ENCODE measurements around the gene PATL2. TPM values are rescaled to one million over a fixed set of nuclear protein-coding genes. Genes with fewer than 3 reads are reported as not detected.
"Not testable (repeated sequence)": the region's sequence is repeated elsewhere in the genome, so short reads cannot be mapped to it uniquely, and the experiment has no call there.

PATL2 gene
- total RNA-seq: 1 to 10 TPM; 4.8 to 5.4 TPM

- CTCF ChIA-PET: interaction anchor here (0.6 to 10.6 kb wide), 13 partner anchors 8 to 174 kb away, joined by 3 to 134 read pairs (median 5); partner anchors contain the start of genes EIF3J, SPG11 and TRIM69
- POLR2A ChIA-PET: interaction anchor here (0.5 to 12.9 kb wide), 12 partner anchors 11 to 403 kb away, joined by 3 to 429 read pairs (median 5); partner anchors contain the start of genes SPG11 and TRIM69
Measured at GRCh38 chr15:44711096-44711742, at the start of gene PATL2, which contains the start of gene B2M. TSS of gene PATL2 (minus strand) at chr15:44711323. CDS start at chr15:44676490, 34,833 bp downstream. TSS of gene B2M (plus strand) at chr15:44711517. CDS start at chr15:44711547, 30 bp downstream.

- CTCF ChIA-PET: interaction anchor here (1.0 to 1.2 kb wide), 2 partner anchors 35 to 175 kb away, joined by 3 to 5 read pairs; no protein-coding TSS in a partner anchor
- POLR2A ChIA-PET: interaction anchor here (0.6 to 1.3 kb wide), 2 partner anchors 90 to 152 kb away, joined by 3 read pairs; partner anchors contain the start of gene SPG11
Measured at GRCh38 chr15:44753345-44753744, 42.2 kb upstream of the PATL2 start.

- POLR2A ChIA-PET, CTCF ChIA-PET: not testable (repeated sequence)
Measured at GRCh38 chr15:44743454-44743853, 32.3 kb upstream of the PATL2 start.

- ChIA-PET CTCF (interaction anchor here (0.8 to 14.0 kb wide), 12 partner anchors 7 to 161 kb away, joined by 3 to 168 read pairs (median 14); partner anchors contain the start of genes B2M, PATL2 and SPG11), POLR2A (interaction anchor here (0.6 to 14.1 kb wide), 5 partner anchors 12 to 207 kb away, joined by 3 to 429 read pairs (median 30); partner anchors contain the start of genes B2M, PATL2 and SPG11)
Measured at GRCh38 chr15:44739222-44739847, 28.2 kb upstream of the PATL2 start.

GRCh38 chr15:44738340-44738984 is 27.3 kb upstream of the PATL2 start:
- ChIA-PET CTCF (interaction anchor here (0.6 to 14.0 kb wide), 22 partner anchors 8 to 698 kb away, joined by 3 to 168 read pairs (median 4); partner anchors contain the start of genes B2M, PATL2 and SPG11), POLR2A (interaction anchor here (0.6 to 14.1 kb wide), 5 partner anchors 11 to 207 kb away, joined by 3 to 429 read pairs (median 30); partner anchors contain the start of genes B2M, PATL2 and SPG11)

- ChIA-PET CTCF (interaction anchor here (0.8 to 14.0 kb wide), 12 partner anchors 7 to 157 kb away, joined by 3 to 168 read pairs (median 11); partner anchors contain the start of genes B2M, PATL2 and SPG11), POLR2A (interaction anchor here (1.2 to 14.1 kb wide), 5 partner anchors 8 to 76 kb away, joined by 6 to 429 read pairs (median 30); partner anchors contain the start of genes B2M, PATL2 and SPG11)
Measured at GRCh38 chr15:44736181-44736765, 25.1 kb upstream of the PATL2 start, which contains the start of gene TRIM69. TSS of gene TRIM69 (plus strand) at chr15:44736528. CDS start at chr15:44736705, 177 bp downstream.

- CTCF ChIA-PET: interaction anchor here (0.9 to 14.0 kb wide), 9 partner anchors 9 to 157 kb away, joined by 3 to 168 read pairs (median 27); partner anchors contain the start of genes B2M, PATL2 and SPG11
- POLR2A ChIA-PET: interaction anchor here (0.7 to 14.1 kb wide), 9 partner anchors 8 to 161 kb away, joined by 3 to 429 read pairs (median 6); partner anchors contain the start of genes B2M, PATL2 and SPG11
Measured at GRCh38 chr15:44735482-44736180, 24.5 kb upstream of the PATL2 start.

GRCh38 chr15:44734839-44735481 is 23.8 kb upstream of the PATL2 start:
- POLR2A ChIA-PET: interaction anchor here (0.5 to 14.1 kb wide), 10 partner anchors 7 to 198 kb away, joined by 3 to 429 read pairs (median 4); partner anchors contain the start of genes B2M, EIF3J, PATL2 and SPG11
- CTCF ChIA-PET: interaction anchor here (1.1 to 14.0 kb wide), 7 partner anchors 9 to 150 kb away, joined by 3 to 168 read pairs (median 27); partner anchors contain the start of genes B2M, PATL2 and SPG11

- ChIA-PET CTCF (interaction anchor here (0.9 to 14.0 kb wide), 5 partner anchors 8 to 150 kb away, joined by 3 to 168 read pairs (median 14); partner anchors contain the start of genes B2M, PATL2, SPG11 and TRIM69), POLR2A (interaction anchor here (1.0 to 14.1 kb wide), 6 partner anchors 7 to 183 kb away, joined by 3 to 429 read pairs (median 16); partner anchors contain the start of genes B2M, PATL2, SPG11 and TRIM69)
Measured at GRCh38 chr15:44729408-44730127, 18.4 kb upstream of the PATL2 start.

GRCh38 chr15:44728576-44729407 is 17.7 kb upstream of the PATL2 start:
- CTCF ChIA-PET: interaction anchor here (0.9 to 14.0 kb wide), 5 partner anchors 8 to 63 kb away, joined by 3 to 168 read pairs (median 14); partner anchors contain the start of genes B2M, PATL2, SPG11 and TRIM69
- POLR2A ChIA-PET: interaction anchor here (0.5 to 14.1 kb wide), 7 partner anchors 8 to 182 kb away, joined by 3 to 429 read pairs (median 6); partner anchors contain the start of genes B2M, PATL2, SPG11 and TRIM69

GRCh38 chr15:44728232-44728575 is 17.1 kb upstream of the PATL2 start:
- CTCF ChIA-PET: interaction anchor here (0.9 to 14.0 kb wide), 5 partner anchors 8 to 62 kb away, joined by 3 to 168 read pairs (median 14); partner anchors contain the start of genes B2M, PATL2, SPG11 and TRIM69
- POLR2A ChIA-PET: interaction anchor here (0.5 to 14.1 kb wide), 8 partner anchors 9 to 191 kb away, joined by 3 to 429 read pairs (median 4); partner anchors contain the start of genes B2M, EIF3J, PATL2 and SPG11

GRCh38 chr15:44727485-44728231 is 16.5 kb upstream of the PATL2 start:
- CTCF ChIA-PET: interaction anchor here (0.6 to 14.0 kb wide), 5 partner anchors 8 to 61 kb away, joined by 4 to 168 read pairs (median 8); partner anchors contain the start of genes B2M, PATL2, SPG11 and TRIM69
- POLR2A ChIA-PET: interaction anchor here (1.0 to 14.1 kb wide), 4 partner anchors 9 to 191 kb away, joined by 3 to 429 read pairs (median 64); partner anchors contain the start of genes B2M, EIF3J, PATL2 and SPG11

GRCh38 chr15:44726568-44727484 is 15.7 kb upstream of the PATL2 start:
- ChIA-PET POLR2A (interaction anchor here (1.0 to 14.1 kb wide), 4 partner anchors 10 to 190 kb away, joined by 3 to 429 read pairs (median 64); partner anchors contain the start of genes B2M, EIF3J, PATL2 and SPG11), CTCF (interaction anchor here (0.6 to 14.0 kb wide), 6 partner anchors 8 to 61 kb away, joined by 3 to 168 read pairs (median 6); partner anchors contain the start of genes B2M, PATL2, SPG11 and TRIM69)

All from activated CD8-positive, alpha-beta memory T cell treated with anti-CD3 and anti-CD28 coated beads for 36 hours (primary cell).